SH-SY5Y (cell line): Measurements from ENCODE around the gene CXCR2.

Source experiments
- GATA2 ChIP-seq: IDR thresholded peaks from 2 replicates; pipeline ENCODE4 v1.6.1; 2011; ENCODE audit warnings: mild to moderate bottlenecking, low read depth, low read length
- GATA3 ChIP-seq: IDR thresholded peaks from 2 replicates; pipeline ENCODE4 v1.6.1; 2011; ENCODE audit warnings: low read depth, mild to moderate bottlenecking, low read length, moderate library complexity

DNA sequence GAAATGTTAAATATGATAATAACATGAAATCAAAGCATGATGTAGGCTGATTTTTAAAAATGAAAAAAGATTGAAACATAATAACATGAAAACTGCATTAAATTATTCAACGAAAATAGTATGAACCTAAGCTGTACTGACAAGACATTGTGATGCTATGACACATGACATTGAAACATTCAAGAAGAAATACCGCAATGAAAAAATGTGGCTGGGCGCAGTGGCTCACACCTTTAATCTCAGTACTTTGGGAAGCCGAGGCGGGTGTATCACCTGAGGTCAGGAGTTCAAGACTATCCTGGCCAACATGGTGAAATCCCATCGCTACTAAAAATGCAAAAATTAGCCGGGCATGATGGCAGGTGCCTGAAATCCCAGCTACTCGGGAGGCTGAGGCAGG lies 26.3 kb downstream of the CXCR2 start:
- TF ChIP-seq GATA3 (no peak), GATA2 (no peak)
